Esophagus mucosa (tissue), 1 donor: ENCODE data around the gene TTYH2. TPM values are rescaled to one million over a fixed set of nuclear protein-coding genes. Genes with fewer than 3 reads are reported as not detected.

Source experiments
- ATAC-seq: fragments of 200-7000 bp; cut with Tn5 transposase; one replicate; pipeline ENCODE4 v1.9.1; 2020
- total RNA-seq: library from RNA; stranded (reverse); gene quantifications from one replicate; pipeline ENCODE4 v1.2.4, GENCODE V29; 2023
- donor health status: DM: yes; HTN: yes; CAD: no.

TTYH2 gene
- total RNA-seq, 1 donor from 2014 or later, result 0.88 TPM

DNA sequence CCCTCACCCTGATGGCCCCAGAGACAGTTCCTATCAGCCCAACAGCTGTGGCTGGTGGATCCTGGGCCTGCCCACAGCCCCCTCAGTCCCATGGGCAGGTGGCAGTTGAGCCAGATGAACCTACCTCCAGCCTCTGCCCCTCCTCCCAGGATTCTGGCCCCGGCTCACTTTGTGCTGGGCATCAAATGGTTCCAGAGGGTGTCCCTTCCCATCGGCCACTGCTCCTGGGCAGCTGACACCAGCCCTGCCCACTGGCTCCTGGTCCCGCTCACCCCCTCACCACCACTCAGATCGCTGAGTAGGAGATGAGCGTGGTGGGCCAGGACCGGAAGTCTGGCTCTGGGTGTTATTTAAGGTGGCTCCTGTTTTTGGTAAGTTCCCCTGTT is 2.0 kb downstream of the TTYH2 start:
- ATAC-seq, result no peak

DNA sequence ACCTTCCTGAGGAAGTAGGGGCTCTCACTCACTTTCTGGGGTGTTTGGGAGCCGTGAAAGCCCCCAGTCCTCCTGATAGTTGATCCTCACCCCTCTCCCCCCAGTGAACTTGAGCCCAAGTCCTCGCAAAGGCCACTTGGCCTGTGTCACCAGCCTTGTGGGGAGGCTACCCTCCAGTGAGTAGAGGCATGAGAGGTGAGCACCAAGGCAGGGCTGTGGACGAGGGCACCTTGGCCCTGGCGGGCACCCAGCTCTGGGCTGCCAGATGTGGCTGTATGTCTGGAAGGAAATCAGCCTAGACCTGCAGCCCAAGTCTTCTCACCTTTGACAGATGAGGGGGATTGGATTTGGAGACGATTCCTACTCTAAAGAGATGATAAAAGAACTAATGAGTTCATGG is 3.1 kb downstream of the TTYH2 start:
- ATAC-seq, result no peak

DNA sequence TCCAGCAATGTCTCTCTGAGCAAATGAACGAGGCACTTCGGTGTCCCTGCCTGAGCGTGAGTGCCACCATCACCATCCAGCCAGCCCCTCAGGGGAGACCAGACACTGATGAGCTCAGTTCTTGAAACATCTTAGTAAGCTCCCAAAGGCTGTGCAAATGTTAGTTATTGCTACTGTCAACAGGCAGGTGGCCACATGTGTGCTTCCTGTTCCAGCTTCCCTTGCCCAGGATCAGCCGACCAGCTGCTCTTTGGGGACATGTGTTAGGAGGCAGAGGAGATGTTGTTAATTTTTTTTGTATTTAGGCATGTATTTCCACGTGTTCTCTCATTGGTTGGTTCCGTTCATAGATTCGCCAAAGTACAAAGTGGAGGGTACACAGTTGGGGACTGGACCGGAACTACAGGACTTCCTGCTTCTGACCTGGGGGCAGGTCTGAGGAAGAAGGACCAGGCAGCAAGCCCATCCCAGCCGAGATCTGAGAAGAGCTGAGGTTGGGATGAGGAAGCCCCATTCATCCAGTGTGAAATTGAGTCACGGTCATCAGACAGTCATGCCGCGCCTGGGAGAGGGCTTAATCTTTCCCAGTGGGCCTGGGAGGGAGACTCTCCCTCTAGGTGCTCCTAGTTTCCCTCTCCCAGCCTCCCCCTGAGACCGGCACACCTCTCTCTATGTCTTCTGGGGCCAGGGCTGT is 3.8 kb downstream of the TTYH2 start:
- no peak for ATAC-seq

DNA sequence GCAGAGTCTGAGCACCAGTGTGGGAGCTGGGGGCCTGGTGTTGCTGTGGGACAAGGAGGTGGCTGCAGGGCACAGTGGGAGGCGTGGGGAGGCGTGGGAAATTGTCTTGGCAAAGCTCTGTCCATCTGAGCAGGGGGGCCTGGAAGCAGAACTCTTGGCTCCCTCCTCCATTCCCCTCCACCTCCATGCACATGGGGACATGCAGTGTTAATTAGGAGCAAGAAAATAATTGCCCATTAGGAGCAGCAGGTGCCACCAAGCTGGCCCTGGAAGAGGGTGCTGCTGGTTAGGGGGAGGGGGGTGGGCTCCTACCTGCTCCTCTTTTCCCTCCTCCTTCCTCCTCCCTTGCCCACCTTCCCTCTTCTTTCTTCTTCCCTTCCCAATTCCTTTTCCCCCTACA is 4.5 kb downstream of the TTYH2 start:
- no peak for ATAC-seq

DNA sequence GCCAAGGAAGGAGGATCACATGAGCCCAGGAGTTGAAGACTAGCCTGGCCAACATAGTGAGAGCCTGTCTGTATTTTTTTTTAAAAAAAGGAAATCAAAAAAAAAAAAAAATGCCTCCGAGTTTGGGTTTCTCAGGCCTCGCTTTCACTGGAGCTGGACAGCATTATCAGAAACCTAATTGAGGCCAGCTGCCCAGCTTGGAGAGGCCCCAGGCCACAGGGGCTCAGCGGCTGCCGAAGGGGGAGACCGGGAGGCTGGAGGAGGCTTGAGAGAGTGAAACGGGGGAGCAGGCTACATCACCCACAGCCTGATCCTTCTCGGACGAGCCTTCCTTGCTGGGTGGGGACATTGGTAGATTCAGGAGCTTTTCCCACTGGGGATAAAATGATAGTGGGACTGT is 5.1 kb downstream of the TTYH2 start:
- ATAC-seq, result no peak

DNA sequence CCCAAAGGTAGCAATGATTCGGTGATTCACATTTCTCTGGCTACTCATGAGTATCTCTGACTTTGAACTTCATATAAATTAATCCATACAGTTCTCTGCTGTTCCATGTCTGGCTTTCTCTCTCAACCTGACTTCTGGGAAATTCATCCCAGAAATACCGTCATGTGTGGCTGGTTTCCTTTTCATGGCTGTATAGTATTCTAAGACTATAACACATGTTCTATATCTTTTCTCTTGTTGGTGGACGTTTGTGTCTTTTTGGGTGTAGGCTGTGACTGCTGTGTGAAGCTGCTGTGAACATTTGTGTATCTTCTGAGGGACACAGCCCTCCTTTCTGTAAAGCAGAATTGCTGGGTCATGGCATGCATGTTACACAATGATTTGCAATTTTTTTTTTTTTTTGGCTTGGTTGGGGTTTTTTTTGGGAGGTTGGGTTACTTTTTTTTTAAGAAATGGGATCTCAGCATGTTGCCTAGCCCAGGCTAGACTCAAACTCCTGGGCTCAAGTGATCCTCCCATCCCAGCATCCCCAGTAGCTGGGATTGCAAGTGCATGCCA is 6.3 kb downstream of the TTYH2 start:
- ATAC-seq, result no peak

DNA sequence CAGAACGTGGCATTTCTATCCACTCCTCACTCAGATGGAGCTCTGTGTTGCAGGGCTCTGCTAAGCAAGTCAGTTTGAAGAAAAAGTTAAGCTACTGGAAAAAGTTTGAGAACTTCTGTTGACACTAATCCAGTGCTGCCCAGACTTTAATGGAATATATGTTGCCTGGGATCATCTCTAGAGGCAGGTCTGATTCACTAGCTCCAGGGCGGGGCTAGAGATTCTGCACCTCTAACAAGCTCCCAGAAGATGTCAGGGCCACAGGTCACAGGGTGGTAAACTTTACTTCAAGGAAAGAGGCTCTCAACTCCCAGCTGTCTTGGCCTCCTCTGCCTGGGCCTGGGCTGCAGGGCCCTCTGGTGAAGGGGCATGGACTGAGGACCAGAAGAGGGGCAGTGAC is 6.8 kb downstream of the TTYH2 start:
- ATAC-seq, result no peak

DNA sequence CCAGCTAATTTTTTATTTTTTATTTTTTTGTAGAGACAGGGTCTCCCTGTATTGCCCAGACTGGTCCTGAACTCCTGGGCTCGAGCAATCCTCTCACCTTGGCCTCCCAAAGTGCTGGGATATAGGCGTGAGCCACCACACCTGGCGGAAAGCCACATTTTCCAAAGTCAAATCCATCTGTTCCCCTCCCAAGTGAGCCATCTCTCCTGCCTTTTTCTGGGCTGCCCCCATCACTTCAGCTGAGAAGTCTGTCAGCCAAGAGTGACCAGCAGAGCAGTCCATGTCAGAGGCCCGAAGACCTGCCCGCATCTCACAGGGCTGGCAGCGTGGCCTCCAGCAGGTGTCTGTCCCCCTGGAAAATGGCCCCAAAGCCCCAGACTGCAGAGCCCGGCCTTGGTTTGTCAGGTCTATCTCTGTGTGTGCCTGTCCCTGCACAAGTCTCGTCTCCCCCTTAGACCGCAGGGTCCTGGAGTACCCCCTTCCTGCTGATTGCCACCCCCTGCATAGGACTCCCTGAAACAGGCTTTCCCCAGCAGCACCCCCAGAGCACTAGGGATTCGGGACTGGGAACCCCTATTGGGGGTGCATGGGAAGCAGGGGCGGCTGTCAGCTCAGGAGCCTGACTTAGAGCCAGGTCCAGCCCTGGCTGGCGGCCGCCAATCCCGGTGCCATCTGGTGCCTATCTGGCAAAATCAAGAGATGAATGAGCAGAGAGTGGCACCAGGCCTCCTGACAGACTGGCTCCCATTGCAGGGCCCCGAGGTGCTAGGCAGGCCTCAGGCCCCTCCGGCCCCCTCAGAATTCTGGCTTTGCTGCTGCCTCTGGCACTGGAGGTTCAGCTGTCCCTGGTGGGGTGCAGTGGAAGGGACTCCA is 7.8 kb downstream of the TTYH2 start:
- no peak for ATAC-seq

DNA sequence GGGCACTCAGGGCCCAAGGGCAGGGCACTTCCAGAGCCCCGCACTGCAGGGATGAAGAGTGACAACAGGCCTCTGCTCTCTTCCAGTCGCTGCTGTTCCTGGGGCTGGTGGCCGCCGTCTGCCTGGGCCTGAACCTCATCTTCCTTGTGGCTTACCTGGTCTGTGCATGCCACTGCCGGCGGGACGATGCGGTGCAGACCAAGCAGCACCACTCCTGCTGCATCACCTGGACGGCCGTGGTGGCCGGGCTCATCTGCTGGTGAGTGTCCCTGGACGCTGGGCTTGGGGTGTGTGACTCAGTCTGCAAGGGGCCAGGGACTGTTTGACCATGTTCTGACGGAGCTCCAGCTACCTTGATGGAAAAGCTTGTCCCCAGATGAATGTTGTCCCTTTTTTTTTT is 9.0 kb downstream of the TTYH2 start:
- no peak for ATAC-seq

DNA sequence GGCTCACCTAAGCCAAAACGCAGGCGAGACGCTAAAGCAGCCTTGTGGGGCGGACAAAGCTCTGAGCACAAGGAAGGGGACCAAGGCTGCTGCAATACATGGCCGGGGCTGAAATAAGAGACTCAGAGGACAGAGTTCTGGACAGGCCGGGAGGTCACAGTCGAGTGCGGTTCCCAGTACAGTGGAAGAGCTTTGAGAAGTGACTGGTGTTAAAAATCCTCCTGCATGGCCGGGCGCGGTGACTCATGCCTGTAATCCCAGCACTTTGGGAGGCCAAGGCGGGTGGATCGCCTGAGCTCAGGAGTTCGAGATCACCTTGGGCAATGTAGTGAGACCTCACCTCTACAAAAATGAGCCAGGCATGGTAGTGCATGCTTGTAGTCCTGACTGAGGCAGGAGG is 10.5 kb downstream of the TTYH2 start:
- no peak for ATAC-seq

DNA sequence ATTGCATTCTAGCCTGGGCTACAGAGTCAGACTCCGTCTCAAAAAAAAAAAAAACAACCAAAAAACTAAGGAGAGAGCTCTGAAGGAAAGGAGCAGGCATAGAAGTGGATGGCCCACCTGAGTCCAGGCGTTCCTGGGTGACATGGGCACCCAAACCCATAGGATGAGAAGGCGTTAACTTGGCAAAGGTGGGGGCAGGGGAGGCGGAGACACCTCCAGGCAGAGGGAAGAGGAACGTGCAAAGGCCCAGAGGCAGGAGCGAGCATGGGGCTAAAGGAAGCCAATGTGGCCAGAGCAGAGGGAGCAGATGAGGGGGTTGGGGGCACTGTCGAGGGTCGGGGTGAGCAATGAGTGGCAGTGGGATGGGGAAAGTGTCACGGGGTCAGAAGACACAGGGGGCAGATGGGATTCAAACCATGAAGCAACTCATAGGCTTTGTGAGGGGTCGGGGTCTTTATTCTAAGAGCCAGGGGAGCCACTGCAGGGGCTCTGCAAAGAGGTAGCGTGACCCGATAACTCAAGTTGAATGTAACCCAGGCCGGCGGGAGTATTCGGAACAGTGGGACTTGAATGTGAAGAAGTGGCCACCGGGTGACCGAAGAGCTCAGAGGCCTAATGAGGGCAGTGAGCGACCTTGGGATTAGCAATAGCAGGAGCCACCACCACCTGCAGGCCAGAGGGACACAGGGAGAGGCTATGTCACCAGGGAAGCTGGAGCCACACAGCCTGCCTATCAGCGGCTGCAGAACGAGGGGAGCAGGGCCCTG is 11.8 kb downstream of the TTYH2 start:
- ATAC-seq, result no peak

DNA sequence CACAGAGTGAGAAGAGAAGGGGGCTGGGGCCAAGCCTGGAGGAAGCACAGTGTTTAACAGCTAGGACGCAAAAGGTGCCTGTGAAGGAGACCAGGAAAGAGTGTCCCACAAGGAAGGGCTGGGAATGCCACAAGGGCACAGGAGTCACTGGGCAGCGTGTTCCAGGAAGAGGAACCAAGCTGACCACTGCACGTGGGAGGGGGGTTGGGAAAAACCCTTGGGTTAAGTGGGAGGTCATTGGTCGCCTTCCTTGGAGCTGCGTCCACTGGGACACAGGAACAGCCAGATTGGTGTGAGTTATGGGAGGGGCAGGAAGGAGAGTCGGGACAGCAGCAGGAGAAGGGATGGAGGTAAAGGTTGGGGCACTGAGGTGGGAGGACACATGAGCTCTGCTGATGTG is 12.9 kb downstream of the TTYH2 start:
- no peak for ATAC-seq

DNA sequence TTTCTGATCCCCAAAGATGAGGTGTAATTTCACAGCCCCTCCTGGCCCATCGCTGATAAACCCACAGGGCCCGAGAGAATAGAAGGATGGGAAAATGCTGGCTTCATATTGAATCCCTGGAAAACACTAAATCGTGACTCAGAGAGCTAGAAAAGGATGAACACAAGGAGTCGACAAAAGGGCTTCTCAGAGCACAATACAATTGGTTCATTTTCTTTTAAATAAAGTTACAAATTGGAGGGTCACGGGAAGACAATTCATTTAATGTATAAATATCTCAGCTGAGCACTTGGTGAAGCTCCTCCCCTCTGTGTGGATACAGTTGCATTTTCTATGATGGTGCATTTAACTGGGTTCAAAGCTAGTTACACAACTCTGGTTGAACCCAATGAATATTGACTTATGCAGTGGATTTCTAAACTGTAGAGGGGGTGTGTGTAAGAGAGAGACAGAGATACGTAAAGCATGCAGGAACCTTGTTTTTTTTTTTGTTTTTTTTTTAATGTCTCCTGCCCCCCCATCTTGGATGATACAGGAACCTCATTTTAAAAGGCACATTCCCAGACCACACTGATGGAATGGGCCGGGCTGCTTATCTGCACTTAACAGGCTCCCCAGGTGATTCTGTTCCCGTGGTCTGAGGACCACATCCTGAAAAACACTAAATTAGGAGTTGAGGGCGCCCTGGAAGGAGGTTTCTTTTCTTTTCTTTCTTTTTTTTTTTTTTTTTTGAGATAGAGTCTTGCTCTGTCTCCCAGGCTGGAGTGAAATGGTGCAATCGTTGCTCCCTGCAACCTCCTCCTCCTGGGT is 14.1 kb downstream of the TTYH2 start:
- ATAC-seq, result no peak

DNA sequence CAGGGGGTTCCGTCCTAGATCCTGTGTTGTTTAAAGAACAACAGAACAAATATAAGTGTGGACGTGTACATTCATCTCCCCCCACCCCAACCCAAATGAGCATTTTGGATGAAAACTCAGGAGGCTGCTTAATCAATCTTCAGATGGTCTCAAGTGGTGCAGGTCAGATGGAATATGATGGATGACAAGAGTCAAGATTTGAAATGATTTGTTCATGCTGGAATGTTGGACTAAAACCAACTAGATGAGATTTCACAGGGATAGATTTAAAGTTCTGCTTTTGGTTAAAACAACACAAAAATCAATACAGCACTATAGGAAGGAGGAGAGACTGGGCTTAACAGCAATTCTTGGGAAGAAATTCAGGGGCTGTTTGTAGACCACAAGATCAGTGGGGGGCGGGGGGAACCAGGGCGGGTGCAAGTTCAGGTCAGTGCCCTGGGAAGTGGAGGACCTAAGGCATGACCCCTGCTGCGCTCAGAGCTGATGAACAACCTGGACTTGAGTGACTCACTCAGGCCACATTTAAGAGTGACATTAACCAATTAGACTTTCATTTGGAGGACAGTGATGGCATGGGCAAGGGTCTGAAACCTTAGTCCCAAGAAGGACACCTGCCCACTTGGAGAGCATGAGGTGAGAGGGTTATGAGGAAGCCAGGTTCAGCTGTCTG is 15.1 kb downstream of the TTYH2 start:
- no peak for ATAC-seq

DNA sequence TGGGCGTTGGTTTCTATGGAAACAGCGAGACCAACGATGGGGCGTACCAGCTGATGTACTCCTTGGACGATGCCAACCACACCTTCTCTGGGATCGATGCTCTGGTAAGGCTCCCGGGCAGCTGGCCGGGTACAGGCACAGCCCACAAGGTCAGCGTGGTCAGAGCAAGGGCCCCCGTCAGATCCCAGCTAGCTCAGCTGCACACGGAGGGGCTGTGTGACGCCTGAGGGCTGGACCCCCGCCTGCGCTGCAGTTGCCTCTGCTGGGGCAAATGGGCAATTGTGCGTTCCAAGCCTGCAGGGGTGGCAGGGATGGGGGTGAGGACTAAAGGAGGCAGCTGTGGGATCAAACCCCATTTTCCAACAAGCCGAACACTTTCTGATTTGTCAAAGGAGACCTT is 17.5 kb downstream of the TTYH2 start:
- ATAC-seq, result no peak

DNA sequence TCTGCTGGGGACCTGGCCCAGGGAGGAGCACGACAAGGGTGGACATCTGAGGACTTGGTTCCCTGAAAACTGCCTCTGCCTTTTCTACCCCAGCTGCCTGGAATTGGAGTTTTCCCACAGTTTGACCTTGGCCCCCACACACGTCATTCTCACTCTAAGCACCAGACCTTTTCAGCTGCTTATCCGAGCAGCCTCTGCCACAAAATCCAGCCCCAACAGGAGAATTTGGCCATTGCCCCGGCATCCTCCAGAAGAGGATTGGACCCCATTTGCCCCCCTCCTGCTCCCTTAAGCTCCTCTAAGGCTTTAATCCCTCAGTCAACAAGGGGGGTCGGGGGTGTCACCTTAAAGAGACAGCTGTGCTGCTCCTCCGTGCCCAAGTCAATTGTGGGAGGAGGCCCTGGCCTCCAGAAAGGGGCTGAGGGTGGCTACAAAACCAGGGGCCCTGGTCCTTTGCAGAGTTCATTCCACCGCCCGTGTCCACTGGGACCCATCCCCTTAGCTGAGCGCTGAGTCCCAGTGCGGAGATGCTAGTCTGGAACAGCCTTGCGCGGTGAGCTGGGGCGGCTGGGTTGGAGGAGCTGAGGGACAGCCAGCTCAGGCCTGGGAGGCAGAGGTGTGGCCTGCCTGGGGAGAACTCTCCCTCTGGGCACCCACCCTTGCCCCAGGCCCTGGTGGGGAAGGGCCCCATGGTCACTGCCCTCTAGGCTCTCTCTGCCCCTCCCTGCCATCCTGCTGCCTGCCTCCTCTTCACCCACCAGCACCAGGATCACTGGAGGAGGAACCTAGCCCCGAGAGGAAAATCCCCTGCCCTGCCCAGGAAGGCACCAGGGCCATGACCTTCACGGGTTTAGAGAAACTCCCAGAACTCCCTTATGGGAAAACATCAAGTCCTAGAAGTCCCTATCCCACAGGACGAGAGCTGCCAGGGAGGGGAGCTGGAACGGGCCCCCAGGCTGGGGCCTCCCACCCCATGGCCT is 18.8 kb downstream of the TTYH2 start:
- ATAC-seq, result no peak

DNA sequence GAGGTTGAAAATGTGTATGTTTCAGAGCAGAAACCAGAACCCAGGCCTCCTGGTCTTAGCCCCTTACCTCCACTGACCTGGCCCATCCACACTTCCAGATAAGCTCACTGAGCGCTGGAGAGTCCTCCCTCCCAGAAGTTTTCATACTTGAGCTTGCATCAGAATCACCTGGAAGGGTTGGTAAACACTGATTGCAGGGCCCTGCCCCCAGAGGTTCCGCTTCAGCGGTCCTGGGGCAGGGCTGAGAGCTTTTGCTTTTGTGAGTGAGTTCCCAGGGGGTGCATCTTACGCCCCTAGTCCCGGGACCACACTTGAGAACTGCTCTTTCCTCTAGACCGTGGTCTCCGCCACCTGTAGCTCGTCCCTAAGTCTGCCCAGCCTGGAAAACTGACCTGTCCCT is 20.6 kb downstream of the TTYH2 start:
- ATAC-seq, result no peak

DNA sequence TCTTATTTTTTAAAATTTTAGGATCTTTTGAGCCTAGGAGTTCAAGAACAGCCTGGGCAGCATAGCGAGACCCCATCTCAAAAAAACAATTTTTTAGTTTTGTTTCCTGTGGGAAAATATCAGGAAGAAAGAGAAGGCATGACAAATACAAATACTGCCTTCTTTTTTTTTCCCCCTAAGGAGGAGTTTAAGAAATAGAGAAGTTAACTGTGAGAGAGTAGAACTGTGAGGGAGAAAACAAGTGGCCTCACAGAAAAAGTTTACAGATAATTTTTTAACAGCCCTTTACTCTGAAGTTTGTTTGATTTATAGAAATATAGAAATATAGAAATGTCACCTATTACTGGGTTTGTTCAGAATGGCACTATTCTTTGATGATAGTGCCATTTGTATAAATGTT is 21.1 kb downstream of the TTYH2 start:
- no peak for ATAC-seq

DNA sequence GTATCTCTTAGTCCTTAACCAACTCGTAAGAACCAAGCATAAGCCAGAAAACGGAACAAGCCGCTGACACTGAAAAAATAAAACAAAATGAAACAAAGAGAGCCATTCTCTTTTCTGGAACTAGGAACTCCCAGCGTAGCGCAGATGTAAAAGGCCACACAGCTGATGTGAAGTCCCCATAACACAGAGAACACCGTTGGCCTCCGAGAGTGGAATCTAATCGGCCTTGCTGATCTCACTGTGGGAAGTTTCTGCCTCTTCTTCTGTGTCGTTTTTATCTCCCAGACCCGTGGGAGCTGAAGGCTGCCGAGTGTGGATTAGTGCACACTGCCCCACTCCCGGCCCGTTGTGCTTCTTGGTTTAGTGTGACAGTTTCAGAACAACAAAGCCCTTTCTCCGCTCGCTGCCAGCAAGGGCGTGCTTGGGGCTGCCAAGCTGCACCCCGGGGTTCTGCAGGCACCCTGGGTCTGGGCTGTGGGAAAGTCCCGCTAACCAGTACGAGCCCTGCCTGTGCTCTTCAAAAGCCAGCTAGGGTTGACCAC is 21.7 kb downstream of the TTYH2 start:
- no peak for ATAC-seq

DNA sequence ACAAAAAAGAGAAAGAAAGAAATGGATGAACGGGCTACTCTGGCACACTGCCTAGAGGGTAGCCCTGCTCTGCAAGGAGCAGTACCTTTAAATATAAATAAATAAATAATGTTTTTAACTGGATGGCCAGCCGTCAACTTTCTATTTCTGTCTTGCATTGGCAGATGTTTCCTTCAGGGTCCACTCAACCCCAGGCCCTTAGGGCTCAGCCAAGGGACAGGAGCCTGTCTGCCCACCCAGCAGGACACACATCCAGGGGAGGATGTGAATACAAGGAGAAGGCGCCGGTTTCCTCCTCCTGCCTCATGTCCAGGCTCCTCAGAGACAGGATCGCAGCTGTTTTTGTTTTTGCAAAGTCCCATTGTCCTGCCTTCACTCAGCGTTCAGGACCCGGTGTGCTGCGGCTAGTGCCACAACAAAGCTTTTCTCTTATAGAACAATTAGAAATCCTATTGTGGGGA is 22.6 kb downstream of the TTYH2 start:
- ATAC-seq, result no peak
